GM13977 (cell line): Measurements from ENCODE around the gene PMP22.

Experiments used
- DNase-seq: peaks from one replicate; pipeline ENCODE4 v3.0.0; 2012; ENCODE audit warnings: low spot score
- CTCF ChIP-seq: IDR thresholded peaks from 2 replicates; pipeline ENCODE4 v1.5.1; 2012; ENCODE audit warnings: mild to moderate bottlenecking, control low read depth; ENCODE audit not compliant: insufficient read depth; ENCODE audit errors: extremely low read depth, missing control alignments
- in situ Hi-C: fragments of 300-500 bp; cut with MboI; formaldehyde crosslinking; loops from one replicate; pipeline ENCODE4 v1.12.0; 2022; ENCODE audit warnings: low sequenced_read_pairs, low pct_unique_long_range_greater_than_20kb, mixed read lengths, inconsistent platforms; ENCODE audit not compliant: unreplicated experiment

Gene PMP22

GRCh38 chr17:15238676-15239422, 26.3 kb downstream of the PMP22 start:
- in situ Hi-C loops: no loop called here
- DNase-seq: no peak
- TF ChIP-seq CTCF: no peak

- no peak for TF ChIP-seq CTCF
- in situ Hi-C loops: no loop called here
- DNase-seq: no peak
Measured at GRCh38 chr17:15238057-15238456, 27.1 kb downstream of the PMP22 start.

- in situ Hi-C loops: no loop called here
Measured at GRCh38 chr17:15237106-15237425, 28.1 kb downstream of the PMP22 start.

GRCh38 chr17:15236281-15237105, 28.6 kb downstream of the PMP22 start:
- TF ChIP-seq CTCF: no peak
- in situ Hi-C loops: no loop called here
- DNase-seq: no peak

More at GRCh38 chr17:15237106-15237425, 28.1 kb downstream of the PMP22 start:
- DNase-seq: no peak
- no peak for TF ChIP-seq CTCF

GRCh38 chr17:15233971-15234370, 31.2 kb downstream of the PMP22 start:
- no peak for DNase-seq
- in situ Hi-C loops: no loop called here
- TF ChIP-seq CTCF: no peak

- DNase-seq: no peak
- TF ChIP-seq CTCF: no peak
- in situ Hi-C loops: no loop called here
Measured at GRCh38 chr17:15233022-15233805, 31.9 kb downstream of the PMP22 start.
